ENCODE data around the gene AP1S1. TPM values are rescaled to one million over a fixed set of nuclear protein-coding genes. Genes with fewer than 3 reads are reported as not detected.
"Not testable (repeated sequence)": the region's sequence is repeated elsewhere in the genome, so short reads cannot be mapped to it uniquely, and the experiment has no call there.

Gene AP1S1
- 10 to 100 TPM; 32.3 to 83.6 (median 63.9) TPM for total RNA-seq
- long read RNA-seq, donor 1, transcript AP1S1-201 (5 exons, 1,303 nt): major isoform, 17 of 18 reads
- long read RNA-seq, donor 1, partial matches to known transcripts: 0 of 18 reads
- long read RNA-seq, donor 1, other reads (novel, unspliced or antisense): 1 of 18 reads
- long read RNA-seq, donor 2, partial matches to known transcripts: 0 of 4 reads
- long read RNA-seq, donor 2, other reads (novel, unspliced or antisense): 0 of 4 reads

DNA sequence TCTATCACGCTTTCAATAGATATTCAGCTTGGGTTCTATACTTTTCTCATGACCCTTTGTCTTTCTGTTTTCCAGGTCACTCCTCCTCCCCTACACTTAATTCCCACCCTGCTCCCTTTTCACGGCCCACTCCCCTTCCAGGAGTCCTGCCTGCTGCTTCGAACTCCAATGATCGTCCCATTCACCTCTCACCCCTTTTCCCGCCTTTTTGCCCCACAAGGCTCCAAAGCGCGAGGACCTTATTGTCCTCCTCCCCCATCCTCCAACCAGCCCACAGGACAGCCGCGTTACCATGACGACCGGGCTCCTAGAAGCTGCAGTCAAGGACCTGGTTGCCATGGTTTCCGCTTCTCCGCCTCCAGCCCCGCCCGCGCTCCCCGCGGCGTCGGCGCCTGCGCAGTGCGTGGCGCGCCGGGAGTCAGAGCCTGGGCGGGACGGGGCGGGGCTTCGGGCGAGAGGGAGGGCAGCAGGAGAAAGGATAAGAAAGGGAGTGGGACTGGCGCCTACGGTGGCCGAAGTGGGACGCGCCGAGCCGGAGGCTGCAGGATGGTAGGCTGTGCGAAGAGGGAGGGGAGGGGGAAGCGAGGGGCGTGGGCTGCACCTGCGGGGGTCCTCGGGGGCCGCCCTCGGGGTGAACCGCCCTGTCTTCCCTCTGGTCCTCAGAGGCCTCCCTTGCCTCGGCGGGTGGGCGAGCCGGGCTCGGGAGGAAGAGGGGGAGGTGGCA is at the start of gene AP1S1:
TSS of gene AP1S1 (plus strand) at position 508 of the 724 bp plus-strand sequence. CDS start at position 547, 39 bp downstream.
- peaks cover 9% of the 10 kb centered on the region for H3K4me1 ChIP-seq (ENCODE audit: low read depth)
- H3K9me3 ChIP-seq: no peaks in the 10 kb centered on the region
- no peaks in the 10 kb centered on the region for H3K36me3 ChIP-seq (ENCODE audit: low read depth)
- ATAC-seq (peak; percentile 97), DNase-seq (peak; percentile 96 to 97 (median 96))
- TF ChIP-seq, protein P1, sequence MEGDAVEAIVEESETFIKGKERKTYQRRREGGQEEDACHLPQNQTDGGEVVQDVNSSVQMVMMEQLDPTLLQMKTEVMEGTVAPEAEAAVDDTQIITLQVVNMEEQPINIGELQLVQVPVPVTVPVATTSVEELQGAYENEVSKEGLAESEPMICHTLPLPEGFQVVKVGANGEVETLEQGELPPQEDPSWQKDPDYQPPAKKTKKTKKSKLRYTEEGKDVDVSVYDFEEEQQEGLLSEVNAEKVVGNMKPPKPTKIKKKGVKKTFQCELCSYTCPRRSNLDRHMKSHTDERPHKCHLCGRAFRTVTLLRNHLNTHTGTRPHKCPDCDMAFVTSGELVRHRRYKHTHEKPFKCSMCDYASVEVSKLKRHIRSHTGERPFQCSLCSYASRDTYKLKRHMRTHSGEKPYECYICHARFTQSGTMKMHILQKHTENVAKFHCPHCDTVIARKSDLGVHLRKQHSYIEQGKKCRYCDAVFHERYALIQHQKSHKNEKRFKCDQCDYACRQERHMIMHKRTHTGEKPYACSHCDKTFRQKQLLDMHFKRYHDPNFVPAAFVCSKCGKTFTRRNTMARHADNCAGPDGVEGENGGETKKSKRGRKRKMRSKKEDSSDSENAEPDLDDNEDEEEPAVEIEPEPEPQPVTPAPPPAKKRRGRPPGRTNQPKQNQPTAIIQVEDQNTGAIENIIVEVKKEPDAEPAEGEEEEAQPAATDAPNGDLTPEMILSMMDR (IDR thresholded peaks at IDR 0.05): peak; percentile 9
- H3K4me3 ChIP-seq: peak within 1 kb of the TSS; percentile 68
- intact Hi-C loops (cut with DNase I, micrococcal nuclease): loop anchor here in 1 of 2 donors (10.0 kb wide), 1 partner anchor 131 kb away; no protein-coding TSS in a partner anchor

DNA sequence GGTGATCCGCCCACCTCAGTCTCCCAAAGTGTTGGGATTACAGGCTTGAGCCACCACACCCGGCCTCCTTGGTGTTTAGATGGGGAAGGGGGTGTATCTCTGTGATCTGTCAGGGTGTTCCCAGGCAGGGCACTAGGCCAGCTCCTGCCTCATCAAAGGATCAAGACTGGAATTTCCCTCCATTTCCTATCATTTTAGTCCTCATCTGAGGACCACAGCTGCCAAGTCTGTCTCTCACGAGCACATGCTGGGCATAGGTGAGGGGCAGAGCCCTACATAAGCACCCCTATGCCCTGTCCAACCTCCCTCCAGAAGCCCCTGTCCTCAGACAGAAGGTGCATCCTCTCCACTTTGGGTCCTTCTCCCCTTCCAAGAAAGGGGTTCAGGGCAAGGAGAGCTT is 49.5 kb upstream of the AP1S1 start:
- DNase-seq (no peak), ATAC-seq (no peak)
- TF ChIP-seq, protein P1 (IDR thresholded peaks at IDR 0.05): no peak
- intact Hi-C loops (cut with DNase I, micrococcal nuclease): no loop called here
- no peaks in the 10 kb centered on the region for H3K36me3 ChIP-seq (ENCODE audit: low read depth)
- no peaks in the 10 kb centered on the region for H3K9me3 ChIP-seq
- no peak overlapping the region for H3K4me3 ChIP-seq
- no peaks in the 10 kb centered on the region for H3K4me1 ChIP-seq (ENCODE audit: low read depth)

DNA sequence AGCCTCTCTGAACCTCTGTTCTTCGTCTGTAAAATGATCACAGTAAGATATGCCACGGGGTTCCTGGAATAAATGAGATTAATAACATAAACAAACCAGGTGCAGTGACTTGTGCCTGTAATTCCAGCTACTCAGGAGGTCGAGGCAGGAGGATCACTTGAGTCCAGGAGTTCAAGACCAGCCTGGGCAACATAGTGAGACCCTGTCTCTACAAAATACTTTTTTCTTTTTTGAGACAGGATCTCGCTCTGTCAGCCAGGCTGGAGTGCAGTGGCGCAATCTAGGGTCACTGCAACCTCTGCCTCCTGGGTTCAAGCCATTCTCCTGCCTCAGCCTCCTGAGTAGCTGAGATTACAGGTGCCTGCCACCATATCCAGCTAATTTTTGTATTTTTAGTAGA is 49.0 kb upstream of the AP1S1 start:
- H3K4me1 ChIP-seq (ENCODE audit: low read depth); DNase-seq; H3K36me3 ChIP-seq (ENCODE audit: low read depth); ATAC-seq; intact Hi-C loops (cut with DNase I, micrococcal nuclease); H3K9me3 ChIP-seq; H3K4me3 ChIP-seq: not testable (repeated sequence)

DNA sequence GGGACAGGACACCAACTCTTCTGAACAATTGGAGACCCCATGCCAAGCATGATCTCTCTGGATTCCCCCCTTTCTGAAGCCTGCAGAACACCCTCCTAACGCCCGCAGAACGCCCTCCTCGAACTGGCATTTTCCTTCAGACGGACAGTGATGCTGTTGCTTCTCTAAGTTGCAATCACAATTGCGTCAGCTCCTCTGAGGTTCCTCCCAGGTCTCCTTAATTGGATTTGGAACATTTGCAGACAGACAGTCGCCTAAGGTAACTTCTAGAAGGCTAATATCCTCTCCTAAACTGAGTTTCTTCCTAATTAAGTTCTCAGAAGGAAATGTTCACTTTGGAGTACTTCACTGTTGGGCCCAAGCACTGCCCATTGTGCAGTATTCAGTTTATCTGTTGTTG is 47.9 kb upstream of the AP1S1 start:
- ATAC-seq: no peak
- Histone ChIP-seq H3K4me3 (no peak overlapping the region), H3K9me3 (no peaks in the 10 kb centered on the region), H3K36me3 (ENCODE audit: low read depth) (no peaks in the 10 kb centered on the region), H3K4me1 (ENCODE audit: low read depth) (no peaks in the 10 kb centered on the region)
- no peak for DNase-seq
- TF ChIP-seq, protein P1 (IDR thresholded peaks at IDR 0.05): no peak
- intact Hi-C loops (cut with DNase I, micrococcal nuclease): no loop called here

DNA sequence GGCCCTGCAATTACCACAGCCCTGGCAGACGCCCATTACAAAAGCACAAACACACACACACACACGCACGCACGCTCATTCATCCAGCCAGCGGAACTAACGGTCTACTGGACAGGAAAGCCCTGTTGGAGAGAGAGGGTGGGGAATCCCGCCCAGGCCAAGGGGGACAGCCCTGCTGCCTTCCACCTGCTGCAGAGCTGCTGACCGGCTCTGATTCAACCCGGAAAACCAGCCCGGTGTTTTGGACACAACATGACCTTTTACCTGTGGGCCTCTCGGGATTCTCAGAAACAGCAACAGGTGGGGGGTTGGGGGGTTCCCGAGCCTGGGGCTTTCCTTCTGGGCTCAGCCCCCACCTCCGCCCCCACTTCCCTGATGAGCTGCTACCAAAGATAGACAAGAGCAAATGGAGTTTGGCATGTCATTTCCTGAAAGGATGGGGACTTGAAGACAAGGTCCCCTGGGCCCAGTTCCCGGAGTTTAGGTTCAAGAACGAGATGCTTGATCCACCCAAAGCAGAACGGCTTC is 45.9 kb upstream of the AP1S1 start:
- Histone ChIP-seq H3K4me1 (ENCODE audit: low read depth) (no peaks in the 10 kb centered on the region), H3K9me3 (no peaks in the 10 kb centered on the region)
- peak; percentile 35 for ATAC-seq

More for the DNA sequence above, 45.9 kb upstream of the AP1S1 start:
- DNase-seq: no peak
- Histone ChIP-seq H3K36me3 (ENCODE audit: low read depth) (no peaks in the 10 kb centered on the region), H3K4me3 (no peak overlapping the region)
- intact Hi-C loops (cut with DNase I, micrococcal nuclease): no loop called here
- TF ChIP-seq, protein P1 (IDR thresholded peaks at IDR 0.05): no peak

Measured in mucosa of descending colon (tissue), 3 donors.